Omental fat pad (tissue), 4 donors: ENCODE data around the gene MYD88. TPM values are rescaled to one million over a fixed set of nuclear protein-coding genes. Genes with fewer than 3 reads are reported as not detected.
"Not testable (repeated sequence)": the region's sequence is repeated elsewhere in the genome, so short reads cannot be mapped to it uniquely, and the experiment has no call there.

Experiments
- ATAC-seq: fragments of 150-250 bp; one replicate; pipeline ENCODE4 v1.9.1; 2016; ENCODE audit warnings: mild to moderate bottlenecking, moderate library complexity; ENCODE audit not compliant: low FRiP score
- DNase-seq: peaks from one replicate; pipeline ENCODE4 v3.0.0-alpha.2; 2019; ENCODE audit warnings: low spot score
- total RNA-seq, 4 donors: library from RNA; depleted of rRNA; stranded (reverse); fragments of >200 nt; gene quantifications; one replicate each; pipeline ENCODE4 v1.1.0, GENCODE V29; 2016
- TF ChIP-seq, protein P1 (sequence below), 3 donors: fragments of 450-650 bp; IDR thresholded peaks; one replicate each; pipeline ENCODE4 v1.5.1; 2016 to 2017; ENCODE audit warnings: antibody characterized with exemption in 3 of 3, mild to moderate bottlenecking in 3 of 3, moderate library complexity in 2 of 3

Gene MYD88
- total RNA-seq, 4 donors from 2014 or later, result 37.6 to 78.0 (median 53.6) TPM

- ATAC-seq (no peak), DNase-seq (no peak)
- TF ChIP-seq, protein P1, sequence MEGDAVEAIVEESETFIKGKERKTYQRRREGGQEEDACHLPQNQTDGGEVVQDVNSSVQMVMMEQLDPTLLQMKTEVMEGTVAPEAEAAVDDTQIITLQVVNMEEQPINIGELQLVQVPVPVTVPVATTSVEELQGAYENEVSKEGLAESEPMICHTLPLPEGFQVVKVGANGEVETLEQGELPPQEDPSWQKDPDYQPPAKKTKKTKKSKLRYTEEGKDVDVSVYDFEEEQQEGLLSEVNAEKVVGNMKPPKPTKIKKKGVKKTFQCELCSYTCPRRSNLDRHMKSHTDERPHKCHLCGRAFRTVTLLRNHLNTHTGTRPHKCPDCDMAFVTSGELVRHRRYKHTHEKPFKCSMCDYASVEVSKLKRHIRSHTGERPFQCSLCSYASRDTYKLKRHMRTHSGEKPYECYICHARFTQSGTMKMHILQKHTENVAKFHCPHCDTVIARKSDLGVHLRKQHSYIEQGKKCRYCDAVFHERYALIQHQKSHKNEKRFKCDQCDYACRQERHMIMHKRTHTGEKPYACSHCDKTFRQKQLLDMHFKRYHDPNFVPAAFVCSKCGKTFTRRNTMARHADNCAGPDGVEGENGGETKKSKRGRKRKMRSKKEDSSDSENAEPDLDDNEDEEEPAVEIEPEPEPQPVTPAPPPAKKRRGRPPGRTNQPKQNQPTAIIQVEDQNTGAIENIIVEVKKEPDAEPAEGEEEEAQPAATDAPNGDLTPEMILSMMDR (IDR thresholded peaks at IDR 0.05), result no peak
Measured at GRCh38 chr3:38154625-38155255, 16.3 kb downstream of the MYD88 start.

GRCh38 chr3:38155825-38156224 lies 17.4 kb downstream of the MYD88 start:
- ATAC-seq, result no peak
- TF ChIP-seq, protein P1 (IDR thresholded peaks at IDR 0.05), result no peak

GRCh38 chr3:38157117-38157516 lies 18.7 kb downstream of the MYD88 start:
- no peak for ATAC-seq
- no peak for DNase-seq
- TF ChIP-seq, protein P1 (IDR thresholded peaks at IDR 0.05), result no peak

More at GRCh38 chr3:38155825-38156224, 17.4 kb downstream of the MYD88 start:
- no peak for DNase-seq

DNA sequence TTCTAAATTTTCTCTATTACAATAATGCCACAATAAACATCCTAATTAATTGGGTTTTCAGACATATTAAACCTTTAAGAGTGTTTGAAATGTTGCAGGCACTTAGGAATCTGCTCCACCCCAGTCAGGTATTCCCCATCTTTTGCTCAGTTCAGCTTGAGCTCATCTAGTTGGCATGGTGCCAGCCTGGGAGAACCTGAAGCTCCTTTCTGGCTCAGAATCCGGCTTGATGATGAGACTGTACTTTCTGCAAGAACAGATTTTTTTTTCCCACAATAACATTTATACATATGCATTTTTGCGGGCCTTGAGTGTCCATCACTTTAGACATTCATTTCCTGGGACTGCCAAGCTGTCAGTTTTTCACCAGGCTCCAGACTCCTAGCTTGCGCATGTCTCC lies 19.1 kb downstream of the MYD88 start:
- ATAC-seq (peak; percentile 41), DNase-seq (no peak)
- TF ChIP-seq, protein P1 (IDR thresholded peaks at IDR 0.05), result no peak

DNA sequence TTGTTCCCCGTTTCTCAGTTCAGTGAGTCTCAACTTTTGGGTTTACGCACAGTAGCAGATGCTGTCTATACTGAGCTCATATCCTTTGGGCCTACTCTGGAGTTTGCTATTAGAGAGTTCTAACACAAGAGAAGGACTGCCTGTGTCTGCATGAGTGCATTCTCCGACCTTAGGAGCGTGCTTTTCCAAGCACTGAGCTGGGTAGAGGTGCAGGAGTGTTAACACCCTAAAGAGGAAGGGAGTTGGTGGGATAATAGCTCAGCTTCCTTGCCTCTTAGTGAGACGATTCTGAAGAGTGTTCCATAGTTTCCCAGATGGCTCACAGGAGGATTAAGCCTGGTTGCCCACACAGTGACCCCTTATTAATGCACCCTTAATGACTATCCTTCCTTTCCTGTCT lies 20.0 kb downstream of the MYD88 start:
- no peak for DNase-seq
- ATAC-seq, result no peak
- TF ChIP-seq, protein P1 (IDR thresholded peaks at IDR 0.05), result no peak

GRCh38 chr3:38160704-38161103 lies 22.2 kb downstream of the MYD88 start:
- not testable (repeated sequence) for ATAC-seq, DNase-seq

GRCh38 chr3:38163117-38163840 lies 24.8 kb downstream of the MYD88 start:
- ATAC-seq (no peak), DNase-seq (no peak)

More at GRCh38 chr3:38163117-38163840, 24.8 kb downstream of the MYD88 start:
- TF ChIP-seq, protein P1 (IDR thresholded peaks at IDR 0.05), result no peak
